ENCODE results near the gene PTRH2.
A peak's percentile ranks its signal among the peaks of the same experiment; 100 is the strongest.

PTRH2 gene

GRCh38 chr17:59734226-59734625 is 27.0 kb upstream of the PTRH2 start:
- DNase-seq (ENCODE audit: insufficient read length, low spot score) (no peak), FAIRE-seq (no peak)
- TF ChIP-seq POLR2A (IDR thresholded peaks at IDR 0.05; ENCODE audit: low read depth, low read length): no peak

DNA sequence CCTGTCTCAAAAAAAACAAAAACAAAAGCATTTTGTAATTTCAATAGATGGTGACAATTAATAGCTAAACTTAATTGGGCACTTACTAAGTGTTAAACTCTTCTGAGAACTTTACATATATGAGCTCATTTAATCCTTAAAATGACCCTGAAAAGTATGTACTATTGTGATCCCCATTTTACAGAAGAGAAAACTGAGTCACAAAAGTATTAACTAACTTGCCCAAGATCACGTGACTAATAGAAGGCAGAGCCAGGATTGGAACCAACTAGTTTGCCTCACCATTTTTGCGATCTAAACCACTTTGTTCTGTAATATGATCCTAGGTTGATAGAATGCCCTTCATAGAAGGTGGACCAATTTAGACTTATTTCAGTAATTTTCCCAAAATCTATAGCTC is 26.5 kb upstream of the PTRH2 start:
- FAIRE-seq (no peak), DNase-seq (ENCODE audit: insufficient read length, low spot score) (no peak)
- TF ChIP-seq POLR2A (IDR thresholded peaks at IDR 0.05; ENCODE audit: low read depth, low read length): no peak

DNA sequence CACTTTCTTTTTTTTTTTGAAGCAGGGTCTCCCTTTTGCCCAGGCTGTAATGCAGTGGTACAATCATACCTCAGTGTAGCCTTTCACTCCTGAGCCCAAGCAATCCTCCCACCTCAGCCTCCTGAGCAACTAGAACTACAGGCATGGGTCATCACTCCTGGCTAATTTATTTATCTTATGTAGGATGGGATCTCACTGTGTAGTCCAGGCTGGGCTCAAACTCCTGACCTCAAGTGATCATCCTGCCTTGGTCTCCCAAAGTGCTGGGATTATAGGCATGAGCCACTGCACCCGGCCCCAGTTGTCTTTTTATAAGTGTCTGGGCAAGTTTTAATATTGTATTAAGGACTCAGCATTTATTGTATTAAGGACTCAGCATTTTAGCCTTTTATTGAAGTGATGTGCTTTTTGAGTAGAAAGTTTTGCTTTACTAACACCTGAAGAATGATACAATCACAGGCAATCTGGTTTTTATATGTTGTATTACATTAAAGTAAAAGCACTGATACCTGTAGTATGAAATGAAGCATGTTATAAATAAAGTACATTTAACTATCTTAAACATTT is 23.1 kb upstream of the PTRH2 start:
- no peak for FAIRE-seq

DNA sequence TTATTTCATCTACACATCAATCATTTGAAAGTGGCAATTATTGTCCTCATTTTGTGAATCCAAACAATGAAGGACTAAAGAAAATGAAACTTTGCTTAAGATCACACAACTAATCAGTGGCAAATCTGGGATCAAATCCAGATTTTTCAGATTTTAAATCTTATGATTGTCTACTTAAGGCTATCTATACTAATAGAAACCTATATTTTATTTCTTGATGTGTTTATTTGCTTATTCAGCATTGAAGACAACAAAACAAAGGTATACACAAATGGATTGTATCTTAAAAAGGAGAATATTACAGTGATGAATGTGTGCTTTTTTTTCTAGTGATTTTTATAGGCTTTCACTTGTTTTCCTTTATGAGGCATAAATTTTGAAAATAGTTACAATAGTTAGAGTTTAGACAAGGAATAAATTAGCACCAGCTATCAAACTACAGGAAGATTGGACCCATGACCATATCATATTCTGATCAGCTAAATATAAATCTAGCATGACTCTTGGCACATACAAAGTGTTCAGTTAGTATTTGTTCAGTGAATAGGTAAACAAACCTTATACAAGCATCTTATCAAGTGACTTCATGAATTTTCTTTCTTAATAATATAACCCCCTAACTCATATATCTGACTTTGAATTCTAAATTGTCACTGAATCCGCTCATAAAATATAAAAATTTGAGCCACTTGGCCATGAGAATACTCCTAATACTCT is 20.7 kb upstream of the PTRH2 start:
- FAIRE-seq (peak; percentile 43), DNase-seq (ENCODE audit: insufficient read length, low spot score) (no peak)

More for the DNA sequence above, 23.1 kb upstream of the PTRH2 start:
- no peak for TF ChIP-seq POLR2A (IDR thresholded peaks at IDR 0.05; ENCODE audit: low read depth, low read length)
- DNase-seq (ENCODE audit: insufficient read length, low spot score): no peak

DNA sequence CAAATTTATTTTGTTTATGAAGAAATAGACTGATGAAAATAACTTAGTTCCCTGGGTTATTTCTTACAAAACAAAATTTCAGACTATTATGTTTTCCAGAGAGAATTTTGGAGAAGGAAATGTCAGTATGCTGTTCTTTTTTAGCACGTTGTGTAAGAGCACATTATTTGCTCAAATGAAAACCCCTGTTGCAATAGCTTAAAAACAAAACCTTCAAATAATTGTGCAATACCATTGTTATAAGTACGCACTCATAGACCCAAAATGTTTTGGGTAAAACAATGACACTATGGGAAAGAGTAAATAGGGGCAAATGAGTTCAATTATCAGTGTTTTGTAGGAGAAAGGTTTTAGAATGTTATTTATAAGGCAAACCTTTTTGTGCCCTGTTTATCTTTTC is 18.5 kb upstream of the PTRH2 start:
- TF ChIP-seq POLR2A (IDR thresholded peaks at IDR 0.05; ENCODE audit: low read depth, low read length): no peak
- FAIRE-seq (no peak), DNase-seq (ENCODE audit: insufficient read length, low spot score) (no peak)

More for the DNA sequence above, 20.7 kb upstream of the PTRH2 start:
- no peak for TF ChIP-seq POLR2A (IDR thresholded peaks at IDR 0.05; ENCODE audit: low read depth, low read length)

- FAIRE-seq (no peak), DNase-seq (ENCODE audit: insufficient read length, low spot score) (no peak)
- no peak for TF ChIP-seq POLR2A (IDR thresholded peaks at IDR 0.05; ENCODE audit: low read depth, low read length)
Observed at GRCh38 chr17:59723607-59724006, 16.4 kb upstream of the PTRH2 start.

DNA sequence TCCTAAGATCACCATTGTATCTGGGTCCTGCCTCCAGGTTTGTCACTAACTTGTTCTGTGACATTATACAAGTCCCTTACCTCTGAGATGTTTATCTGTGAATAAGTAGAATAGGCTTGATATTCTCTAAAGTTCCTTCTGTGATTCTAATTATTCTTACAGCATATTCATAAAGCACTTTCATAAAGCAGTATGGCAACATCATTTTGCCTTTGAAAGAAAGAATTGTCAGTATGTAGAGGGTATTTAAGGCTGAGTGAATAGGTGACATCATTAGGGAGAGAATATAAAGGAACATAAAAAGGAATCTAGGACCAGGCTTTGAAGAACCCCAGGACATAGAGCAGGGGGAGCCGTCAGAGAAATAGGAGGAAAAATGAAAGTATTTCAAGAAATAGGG is 15.8 kb upstream of the PTRH2 start:
- no peak for TF ChIP-seq POLR2A (IDR thresholded peaks at IDR 0.05; ENCODE audit: low read depth, low read length)
- DNase-seq (ENCODE audit: insufficient read length, low spot score): no peak
- no peak for FAIRE-seq

DNA sequence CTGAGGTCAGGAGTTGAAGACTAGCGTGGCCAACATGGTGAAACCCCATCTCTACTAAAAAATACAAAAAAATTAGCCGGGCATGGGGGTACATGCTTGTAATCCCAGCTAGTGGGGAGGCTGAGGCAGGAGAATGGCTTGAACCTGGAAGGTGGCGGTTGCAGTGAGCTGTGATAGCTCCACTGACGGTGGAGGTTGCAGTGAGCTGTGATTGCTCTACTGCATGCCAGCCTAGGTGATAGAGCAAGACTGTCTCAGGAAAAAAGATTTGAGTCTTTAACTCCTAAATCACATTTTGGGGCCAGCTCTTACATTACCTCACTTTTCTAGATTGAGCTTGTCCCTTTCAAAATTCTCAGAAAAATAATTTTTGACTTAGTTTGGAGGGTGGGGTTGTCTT is 15.4 kb upstream of the PTRH2 start:
- DNase-seq (ENCODE audit: insufficient read length, low spot score) (no peak), FAIRE-seq (no peak)
- no peak for TF ChIP-seq POLR2A (IDR thresholded peaks at IDR 0.05; ENCODE audit: low read depth, low read length)

- DNase-seq (ENCODE audit: insufficient read length, low spot score) (no peak), FAIRE-seq (no peak)
- TF ChIP-seq POLR2A (IDR thresholded peaks at IDR 0.05; ENCODE audit: low read depth, low read length): no peak
Observed at GRCh38 chr17:59719526-59719925, 12.3 kb upstream of the PTRH2 start.

- FAIRE-seq (no peak), DNase-seq (ENCODE audit: insufficient read length, low spot score) (no peak)
- TF ChIP-seq POLR2A (IDR thresholded peaks at IDR 0.05; ENCODE audit: low read depth, low read length): no peak
Observed at GRCh38 chr17:59716427-59716826, 9.2 kb upstream of the PTRH2 start.

- DNase-seq (ENCODE audit: insufficient read length, low spot score) (no peak), FAIRE-seq (no peak)
- no peak for TF ChIP-seq POLR2A (IDR thresholded peaks at IDR 0.05; ENCODE audit: low read depth, low read length)
Observed at GRCh38 chr17:59714255-59714654, 7.0 kb upstream of the PTRH2 start.

DNA sequence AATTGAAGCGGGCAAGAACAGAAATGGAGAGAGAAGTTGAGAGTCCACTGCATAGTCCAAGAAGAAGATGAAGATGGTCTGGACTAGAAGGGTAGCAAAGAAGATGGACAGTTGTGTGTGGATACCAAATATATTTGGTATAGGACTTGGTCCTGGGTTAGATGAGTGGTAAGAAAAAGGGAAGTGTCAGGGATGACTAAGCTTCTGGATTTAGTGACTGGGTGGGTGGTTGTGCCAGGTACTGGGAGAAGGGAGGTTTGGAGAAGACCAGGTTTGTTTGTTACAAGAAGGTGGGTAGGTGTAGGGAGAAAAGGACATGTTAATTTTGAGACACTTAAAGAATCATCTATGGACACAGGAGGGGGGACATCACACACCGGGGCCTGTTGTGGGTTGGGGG is 5.6 kb upstream of the PTRH2 start:
- no peak for TF ChIP-seq POLR2A (IDR thresholded peaks at IDR 0.05; ENCODE audit: low read depth, low read length)
- no peak for DNase-seq (ENCODE audit: insufficient read length, low spot score)
- no peak for FAIRE-seq

DNA sequence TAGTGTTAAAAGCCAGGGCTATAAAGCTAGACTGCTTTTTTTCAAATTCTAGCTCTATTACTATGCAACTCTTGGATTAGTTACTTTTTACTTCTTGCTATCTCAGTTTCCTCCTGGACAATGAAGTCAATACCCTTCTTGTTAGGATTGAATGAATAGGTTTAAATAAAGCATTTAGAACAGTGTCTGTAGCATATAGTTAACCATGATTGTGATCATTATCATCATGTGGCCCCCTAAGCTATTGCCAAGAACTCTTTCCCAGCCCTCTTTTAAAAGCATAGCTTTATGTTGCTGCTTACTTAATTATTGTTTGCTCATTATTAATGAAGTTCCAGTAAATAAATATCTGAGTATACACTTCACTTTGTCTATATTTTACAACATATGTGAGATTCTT is 4.7 kb upstream of the PTRH2 start:
- no peak for FAIRE-seq
- no peak for TF ChIP-seq POLR2A (IDR thresholded peaks at IDR 0.05; ENCODE audit: low read depth, low read length)
- DNase-seq (ENCODE audit: insufficient read length, low spot score): no peak

DNA sequence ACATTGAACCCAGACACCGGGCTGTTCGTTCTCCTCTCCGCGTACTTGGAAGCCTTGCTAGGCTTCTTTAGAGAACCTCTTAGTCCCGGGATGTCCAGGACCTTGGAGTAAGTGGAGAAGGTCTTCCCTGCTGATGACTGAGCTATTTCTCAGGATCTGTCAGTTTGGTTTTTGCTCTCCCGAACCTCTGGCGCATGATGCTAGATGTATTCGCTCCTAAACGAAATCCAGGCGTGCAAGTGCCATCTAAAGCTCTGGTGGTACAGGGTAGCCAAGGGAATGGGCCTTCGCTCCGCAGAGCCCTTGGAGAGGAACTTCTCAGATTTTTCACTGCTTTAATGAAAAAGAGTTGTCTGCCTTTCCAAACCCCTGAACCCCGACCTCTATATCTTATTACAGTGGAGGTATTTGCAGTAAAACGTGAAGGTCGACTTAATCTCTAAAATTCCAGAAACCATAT is 771 bp upstream of the PTRH2 start:
- FAIRE-seq (no peak), DNase-seq (ENCODE audit: insufficient read length, low spot score) (no peak)
- no peak for TF ChIP-seq POLR2A (IDR thresholded peaks at IDR 0.05; ENCODE audit: low read depth, low read length)

DNA sequence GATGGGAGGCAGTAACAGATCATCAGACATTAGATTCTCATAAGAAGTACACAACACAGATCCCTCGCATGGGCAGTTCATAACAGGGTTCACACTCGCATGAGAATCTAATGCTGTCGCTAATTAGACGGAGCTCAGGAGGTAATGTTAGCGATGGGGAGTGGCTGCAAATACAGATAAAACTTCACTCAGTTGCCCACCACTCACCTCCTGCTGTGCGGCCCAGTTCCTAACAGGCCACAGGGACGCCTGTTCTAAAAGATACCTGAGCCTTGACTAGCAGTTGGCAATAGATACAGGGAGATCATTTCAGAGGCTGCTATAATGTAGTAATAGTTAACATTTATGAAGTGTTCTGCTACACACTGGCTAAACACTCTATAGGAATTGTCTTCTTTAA is 4.9 kb downstream of the PTRH2 start:
- no peak for TF ChIP-seq POLR2A (IDR thresholded peaks at IDR 0.05; ENCODE audit: low read depth, low read length)
- FAIRE-seq: no peak
- no peak for DNase-seq (ENCODE audit: insufficient read length, low spot score)
